SU-DHL-6 (cell line): Measurements from ENCODE around the gene TMEM26.

Experiments
- H2AFZ ChIP-seq: fragments of 200-600 bp; sonication (generic); 2 replicates; pipeline ENCODE4 v1.6.1; 2014; ENCODE audit warnings: low read depth, mild to moderate bottlenecking, moderate library complexity, mixed read lengths, antibody characterized with exemption, low read length; ENCODE audit not compliant: severe bottlenecking
- H3F3A ChIP-seq: fragments of 200-600 bp; shearing (Covaris generic); 2 replicates; pipeline ENCODE4 v1.6.0; 2016; ENCODE audit warnings: antibody characterized with exemption, mild to moderate bottlenecking; ENCODE audit not compliant: insufficient read depth
- H3K27ac ChIP-seq: fragments of 200-600 bp; sonication (generic); 2 replicates; pipeline ENCODE4 v1.5.1; 2016; ENCODE audit warnings: low read depth, mild to moderate bottlenecking, low read length, moderate library complexity, mixed read lengths
- H3K27me3 ChIP-seq: fragments of 200-600 bp; sonication (generic), shearing (Covaris generic); 2 replicates; pipeline ENCODE4 v1.6.0; 2014; ENCODE audit warnings: mild to moderate bottlenecking, low read length
- H3K36me3 ChIP-seq: fragments of 200-600 bp; sonication (generic); 2 replicates; pipeline ENCODE4 v1.6.1; 2014; ENCODE audit warnings: mild to moderate bottlenecking, low read length, mixed read lengths
- H3K4me2 ChIP-seq: fragments of 300-600, 200-600 bp; shearing (Covaris generic), sonication (generic); 2 replicates; pipeline ENCODE4 v1.6.0; 2014; ENCODE audit warnings: low read length, low read depth, mild to moderate bottlenecking; ENCODE audit not compliant: poor library complexity, severe bottlenecking
- H3K4me3 ChIP-seq: fragments of 200-600 bp; sonication (generic); 2 replicates; pipeline ENCODE4 v1.5.1; 2014; ENCODE audit warnings: antibody characterized with exemption, low read length, mild to moderate bottlenecking, mixed read lengths; ENCODE audit not compliant: insufficient read depth, poor library complexity, severe bottlenecking
- H3K79me2 ChIP-seq: fragments of 200-600 bp; sonication (generic); 2 replicates; pipeline ENCODE4 v1.6.1; 2014; ENCODE audit warnings: mild to moderate bottlenecking, low read length, moderate library complexity; ENCODE audit not compliant: insufficient read depth
- H3K9ac ChIP-seq: fragments of 200-600 bp; sonication (generic); 2 replicates; pipeline ENCODE4 v1.7.0; 2014; ENCODE audit warnings: mild to moderate bottlenecking, low read length
- H3K9me2 ChIP-seq: fragments of 200-600 bp; sonication (generic); replicated peaks from 2 replicates; pipeline ENCODE4 v1.6.1; 2014; ENCODE audit warnings: low read length; ENCODE audit not compliant: insufficient read depth
- H3K9me3 ChIP-seq: fragments of 200-600 bp; sonication (generic); 2 replicates; pipeline ENCODE4 v1.6.1; 2014; ENCODE audit warnings: low read length, mixed read lengths; ENCODE audit not compliant: insufficient read depth
- H4K20me1 ChIP-seq: fragments of 200-600 bp; sonication (generic); 2 replicates; pipeline ENCODE4 v1.6.1; 2014; ENCODE audit warnings: low read depth, mild to moderate bottlenecking, antibody characterized with exemption, low read length, moderate library complexity, mixed read lengths
- CTCF ChIP-seq: fragments of 200-600 bp; sonication (generic); IDR thresholded peaks from one replicate; pipeline ENCODE4 v1.5.1; 2017; ENCODE audit warnings: antibody characterized with exemption, mild to moderate bottlenecking, low read length, moderate library complexity; ENCODE audit not compliant: insufficient read depth, poor library complexity, severe bottlenecking
- EZH2phosphoT487 ChIP-seq: fragments of 200-600 bp; sonication (generic), shearing (Covaris generic); conservative IDR thresholded peaks from 2 replicates; pipeline ENCODE4 v1.6.1; 2018; ENCODE audit warnings: mild to moderate bottlenecking, antibody characterized with exemption, low read length, moderate library complexity, mixed read lengths

TMEM26 gene

GRCh38 chr10:61456095-61456789 lies 3.1 kb upstream of the TMEM26 start:
- H3K4me3 ChIP-seq: no peak overlapping the region
- no peaks in the 10 kb centered on the region for H3F3A ChIP-seq
- TF ChIP-seq CTCF (no peak), EZH2phosphoT487 (no peak)
- no peaks in the 10 kb centered on the region for H3K27me3 ChIP-seq
- H3K36me3 ChIP-seq: no peaks in the 10 kb centered on the region
- no peaks in the 10 kb centered on the region for H3K9me3 ChIP-seq
- H3K9me2 ChIP-seq: no peaks in the 10 kb centered on the region
- no peaks in the 10 kb centered on the region for H3K79me2 ChIP-seq
- H3K9ac ChIP-seq: no peak overlapping the region
- H2AFZ ChIP-seq: no peak overlapping the region
- H3K27ac ChIP-seq: no peak overlapping the region
- H4K20me1 ChIP-seq: no peaks in the 10 kb centered on the region
- no peak overlapping the region for H3K4me2 ChIP-seq

GRCh38 chr10:61455656-61456055 lies 2.5 kb upstream of the TMEM26 start:
- Histone ChIP-seq H3K4me3 (no peak overlapping the region), H3K36me3 (no peaks in the 10 kb centered on the region), H3K9ac (no peak overlapping the region), H3K79me2 (no peaks in the 10 kb centered on the region), H2AFZ (no peak overlapping the region), H3K9me2 (no peaks in the 10 kb centered on the region), H3K4me2 (no peak overlapping the region), H3K27ac (no peak overlapping the region), H3K27me3 (no peaks in the 10 kb centered on the region), H3K9me3 (no peaks in the 10 kb centered on the region), H3F3A (no peaks in the 10 kb centered on the region), H4K20me1 (no peaks in the 10 kb centered on the region)
- no peak for TF ChIP-seq EZH2phosphoT487
- TF ChIP-seq CTCF: no peak

GRCh38 chr10:61454541-61454940 lies 1.4 kb upstream of the TMEM26 start:
- H3K79me2 ChIP-seq: no peaks in the 10 kb centered on the region
- no peak overlapping the region for H3K4me3 ChIP-seq
- no peak overlapping the region for H3K4me2 ChIP-seq
- H3F3A ChIP-seq: no peaks in the 10 kb centered on the region
- no peak for TF ChIP-seq CTCF
- TF ChIP-seq EZH2phosphoT487: no peak
- H3K9me2 ChIP-seq: no peaks in the 10 kb centered on the region
- no peak overlapping the region for H2AFZ ChIP-seq
- H3K9me3 ChIP-seq: no peaks in the 10 kb centered on the region
- H3K27me3 ChIP-seq: no peaks in the 10 kb centered on the region
- no peak overlapping the region for H3K9ac ChIP-seq
- H3K27ac ChIP-seq: no peak overlapping the region
- no peaks in the 10 kb centered on the region for H3K36me3 ChIP-seq
- no peaks in the 10 kb centered on the region for H4K20me1 ChIP-seq
